ENCODE data around the gene RPL10. TPM values are rescaled to one million over a fixed set of nuclear protein-coding genes. Genes with fewer than 3 reads are reported as not detected.

Gene RPL10
- polyA plus RNA-seq, 1 donor from 2014 or later: 3,689 TPM

GRCh38 chrX:154448484-154448883 lies 50.3 kb downstream of the RPL10 start:
- Histone ChIP-seq H3K9me2 (ENCODE audit: insufficient read depth, low read length) (no peaks in the 10 kb centered on the region), H4K20me1 (ENCODE audit: insufficient read depth) (no peaks in the 10 kb centered on the region), H3K9ac (ENCODE audit: low read length) (no peak overlapping the region), H3F3A (ENCODE audit: insufficient read depth, low read length, poor library complexity, severe bottlenecking) (no peaks in the 10 kb centered on the region), H3K4me2 (ENCODE audit: low read length) (no peak overlapping the region), H3K27me3 (ENCODE audit: insufficient read depth, low read depth, low read length) (no peaks in the 10 kb centered on the region), H2AFZ (ENCODE audit: low read depth, low read length) (no peak overlapping the region), H3K36me3 (ENCODE audit: insufficient read depth, low read length) (no peaks in the 10 kb centered on the region), H3K9me3 (ENCODE audit: low read length) (no peaks in the 10 kb centered on the region), H3K27ac (ENCODE audit: low read length) (no peak overlapping the region), H3K4me3 (ENCODE audit: low read length) (no peak overlapping the region), H3K79me2 (replicated peaks; ENCODE audit: insufficient read depth, low read length) (peaks cover 4% of the 10 kb centered on the region)
- no peak for TF ChIP-seq EZH2 (IDR thresholded peaks at IDR 0.05; ENCODE audit: borderline replicate concordance, insufficient read depth, low read length, poor library complexity, severe bottlenecking)
- TF ChIP-seq EP300 (conservative IDR thresholded peaks at IDR 0.05; ENCODE audit: poor library complexity, severe bottlenecking): no peak
- TF ChIP-seq TAF1 (IDR thresholded peaks at IDR 0.05; ENCODE audit: low read depth): no peak
- no peak for TF ChIP-seq RAD21 (conservative IDR thresholded peaks at IDR 0.05)
- TF ChIP-seq, protein P1, sequence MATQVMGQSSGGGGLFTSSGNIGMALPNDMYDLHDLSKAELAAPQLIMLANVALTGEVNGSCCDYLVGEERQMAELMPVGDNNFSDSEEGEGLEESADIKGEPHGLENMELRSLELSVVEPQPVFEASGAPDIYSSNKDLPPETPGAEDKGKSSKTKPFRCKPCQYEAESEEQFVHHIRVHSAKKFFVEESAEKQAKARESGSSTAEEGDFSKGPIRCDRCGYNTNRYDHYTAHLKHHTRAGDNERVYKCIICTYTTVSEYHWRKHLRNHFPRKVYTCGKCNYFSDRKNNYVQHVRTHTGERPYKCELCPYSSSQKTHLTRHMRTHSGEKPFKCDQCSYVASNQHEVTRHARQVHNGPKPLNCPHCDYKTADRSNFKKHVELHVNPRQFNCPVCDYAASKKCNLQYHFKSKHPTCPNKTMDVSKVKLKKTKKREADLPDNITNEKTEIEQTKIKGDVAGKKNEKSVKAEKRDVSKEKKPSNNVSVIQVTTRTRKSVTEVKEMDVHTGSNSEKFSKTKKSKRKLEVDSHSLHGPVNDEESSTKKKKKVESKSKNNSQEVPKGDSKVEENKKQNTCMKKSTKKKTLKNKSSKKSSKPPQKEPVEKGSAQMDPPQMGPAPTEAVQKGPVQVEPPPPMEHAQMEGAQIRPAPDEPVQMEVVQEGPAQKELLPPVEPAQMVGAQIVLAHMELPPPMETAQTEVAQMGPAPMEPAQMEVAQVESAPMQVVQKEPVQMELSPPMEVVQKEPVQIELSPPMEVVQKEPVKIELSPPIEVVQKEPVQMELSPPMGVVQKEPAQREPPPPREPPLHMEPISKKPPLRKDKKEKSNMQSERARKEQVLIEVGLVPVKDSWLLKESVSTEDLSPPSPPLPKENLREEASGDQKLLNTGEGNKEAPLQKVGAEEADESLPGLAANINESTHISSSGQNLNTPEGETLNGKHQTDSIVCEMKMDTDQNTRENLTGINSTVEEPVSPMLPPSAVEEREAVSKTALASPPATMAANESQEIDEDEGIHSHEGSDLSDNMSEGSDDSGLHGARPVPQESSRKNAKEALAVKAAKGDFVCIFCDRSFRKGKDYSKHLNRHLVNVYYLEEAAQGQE (IDR thresholded peaks at IDR 0.05; ENCODE audit: borderline replicate concordance): no peak
- TF ChIP-seq MXI1 (conservative IDR thresholded peaks at IDR 0.05; ENCODE audit: poor library complexity, severe bottlenecking): no peak
- TF ChIP-seq CTCF (IDR thresholded peaks at IDR 0.05; ENCODE audit: poor library complexity, severe bottlenecking): no peak
- no peak for TF ChIP-seq SMC3 (conservative IDR thresholded peaks at IDR 0.05; ENCODE audit: poor library complexity)
- TF ChIP-seq POLR2AphosphoS5 (IDR thresholded peaks at IDR 0.05): no peak

DNA sequence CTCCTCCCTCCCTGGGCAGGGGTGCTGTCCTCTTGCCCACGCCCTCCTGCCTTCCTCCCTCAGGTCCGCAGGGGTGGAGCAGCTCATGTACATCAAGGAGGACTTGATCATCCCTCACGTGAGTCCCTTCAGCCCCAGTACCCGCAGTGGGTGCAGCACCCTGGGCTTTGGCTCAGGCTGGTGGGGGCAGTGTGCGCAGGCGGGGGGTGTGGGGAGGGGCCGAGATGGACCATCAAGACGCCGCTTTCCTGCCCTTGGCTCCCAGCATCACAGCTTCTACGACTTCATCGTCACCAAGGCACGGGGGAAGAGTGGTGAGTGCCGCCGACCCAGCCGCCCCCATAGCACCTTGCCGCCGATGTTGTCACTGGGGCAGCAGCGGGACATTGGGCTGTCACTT lies 51.4 kb downstream of the RPL10 start:
- Histone ChIP-seq H3K4me3 (ENCODE audit: low read length) (no peak overlapping the region), H3K36me3 (ENCODE audit: insufficient read depth, low read length) (no peaks in the 10 kb centered on the region), H3F3A (ENCODE audit: insufficient read depth, low read length, poor library complexity, severe bottlenecking) (no peaks in the 10 kb centered on the region), H3K9ac (ENCODE audit: low read length) (no peak overlapping the region), H3K27me3 (ENCODE audit: insufficient read depth, low read depth, low read length) (no peaks in the 10 kb centered on the region), H3K9me2 (ENCODE audit: insufficient read depth, low read length) (no peaks in the 10 kb centered on the region), H3K9me3 (ENCODE audit: low read length) (no peaks in the 10 kb centered on the region), H3K4me2 (ENCODE audit: low read length) (no peak overlapping the region), H2AFZ (ENCODE audit: low read depth, low read length) (no peak overlapping the region), H3K27ac (ENCODE audit: low read length) (no peak overlapping the region), H4K20me1 (ENCODE audit: insufficient read depth) (no peaks in the 10 kb centered on the region), H3K79me2 (replicated peaks; ENCODE audit: insufficient read depth, low read length) (peaks cover 4% of the 10 kb centered on the region)
- no peak for TF ChIP-seq RAD21 (conservative IDR thresholded peaks at IDR 0.05)
- no peak for TF ChIP-seq EP300 (conservative IDR thresholded peaks at IDR 0.05; ENCODE audit: poor library complexity, severe bottlenecking)
- no peak for TF ChIP-seq SMC3 (conservative IDR thresholded peaks at IDR 0.05; ENCODE audit: poor library complexity)

GRCh38 chrX:154450312-154450711 lies 52.1 kb downstream of the RPL10 start:
- no peaks in the 10 kb centered on the region for H3K27me3 ChIP-seq (ENCODE audit: insufficient read depth, low read depth, low read length)
- no peaks in the 10 kb centered on the region for H3K9me3 ChIP-seq (ENCODE audit: low read length)
- no peaks in the 10 kb centered on the region for H4K20me1 ChIP-seq (ENCODE audit: insufficient read depth)
- no peak overlapping the region for H3K4me3 ChIP-seq (ENCODE audit: low read length)
- H3K36me3 ChIP-seq (ENCODE audit: insufficient read depth, low read length): no peaks in the 10 kb centered on the region
- H2AFZ ChIP-seq (ENCODE audit: low read depth, low read length): no peak overlapping the region
- H3F3A ChIP-seq (ENCODE audit: insufficient read depth, low read length, poor library complexity, severe bottlenecking): no peaks in the 10 kb centered on the region
- peaks cover under 1% of the 10 kb centered on the region for H3K79me2 ChIP-seq (replicated peaks; ENCODE audit: insufficient read depth, low read length)
- H3K4me2 ChIP-seq (ENCODE audit: low read length): no peak overlapping the region
- H3K27ac ChIP-seq (ENCODE audit: low read length): no peak overlapping the region
- no peaks in the 10 kb centered on the region for H3K9me2 ChIP-seq (ENCODE audit: insufficient read depth, low read length)
- H3K9ac ChIP-seq (ENCODE audit: low read length): no peak overlapping the region
- TF ChIP-seq TAF1 (IDR thresholded peaks at IDR 0.05; ENCODE audit: low read depth) (no peak), SMC3 (conservative IDR thresholded peaks at IDR 0.05; ENCODE audit: poor library complexity) (no peak), RAD21 (conservative IDR thresholded peaks at IDR 0.05) (no peak), CTCF (IDR thresholded peaks at IDR 0.05; ENCODE audit: poor library complexity, severe bottlenecking) (no peak), EZH2 (IDR thresholded peaks at IDR 0.05; ENCODE audit: borderline replicate concordance, insufficient read depth, low read length, poor library complexity, severe bottlenecking) (no peak), EP300 (conservative IDR thresholded peaks at IDR 0.05; ENCODE audit: poor library complexity, severe bottlenecking) (no peak), POLR2AphosphoS5 (IDR thresholded peaks at IDR 0.05) (no peak), MXI1 (conservative IDR thresholded peaks at IDR 0.05; ENCODE audit: poor library complexity, severe bottlenecking) (no peak)
- TF ChIP-seq, protein P1 (IDR thresholded peaks at IDR 0.05; ENCODE audit: borderline replicate concordance): no peak

Measured in neural cell (in vitro differentiated cells).